GM10266 (cell line): ENCODE data around the gene PANX3.

Source experiments
- DNase-seq: peaks from one replicate; pipeline ENCODE4 v3.0.0; 2012; ENCODE audit errors: extremely low spot score
- TF ChIP-seq, protein P1 (sequence below): IDR thresholded peaks from 2 replicates; pipeline ENCODE4 v1.5.1; 2012; ENCODE audit warnings: mild to moderate bottlenecking, low read depth; ENCODE audit not compliant: control insufficient read depth, insufficient read depth; ENCODE audit errors: missing control alignments

PANX3 gene

DNA sequence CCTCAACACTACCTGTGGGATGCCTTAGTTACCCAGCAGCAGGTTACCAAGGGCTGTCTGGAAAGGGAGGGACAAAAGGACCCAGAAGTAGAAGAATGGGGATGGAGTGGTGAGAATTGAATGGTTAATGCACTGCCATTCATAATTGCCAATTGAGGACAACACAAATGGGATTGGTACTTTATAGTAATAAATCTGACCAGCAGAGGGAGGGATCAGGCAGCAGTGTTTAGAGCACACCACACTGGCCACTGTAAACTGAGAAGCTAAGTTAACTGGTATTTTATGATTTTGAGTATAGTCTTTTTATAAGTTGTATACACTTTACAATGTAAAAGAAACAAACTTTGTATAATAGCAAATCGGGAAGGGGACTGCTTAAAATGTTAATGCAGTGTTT lies 22.1 kb downstream of the PANX3 start:
- no peak for DNase-seq
- TF ChIP-seq, protein P1, sequence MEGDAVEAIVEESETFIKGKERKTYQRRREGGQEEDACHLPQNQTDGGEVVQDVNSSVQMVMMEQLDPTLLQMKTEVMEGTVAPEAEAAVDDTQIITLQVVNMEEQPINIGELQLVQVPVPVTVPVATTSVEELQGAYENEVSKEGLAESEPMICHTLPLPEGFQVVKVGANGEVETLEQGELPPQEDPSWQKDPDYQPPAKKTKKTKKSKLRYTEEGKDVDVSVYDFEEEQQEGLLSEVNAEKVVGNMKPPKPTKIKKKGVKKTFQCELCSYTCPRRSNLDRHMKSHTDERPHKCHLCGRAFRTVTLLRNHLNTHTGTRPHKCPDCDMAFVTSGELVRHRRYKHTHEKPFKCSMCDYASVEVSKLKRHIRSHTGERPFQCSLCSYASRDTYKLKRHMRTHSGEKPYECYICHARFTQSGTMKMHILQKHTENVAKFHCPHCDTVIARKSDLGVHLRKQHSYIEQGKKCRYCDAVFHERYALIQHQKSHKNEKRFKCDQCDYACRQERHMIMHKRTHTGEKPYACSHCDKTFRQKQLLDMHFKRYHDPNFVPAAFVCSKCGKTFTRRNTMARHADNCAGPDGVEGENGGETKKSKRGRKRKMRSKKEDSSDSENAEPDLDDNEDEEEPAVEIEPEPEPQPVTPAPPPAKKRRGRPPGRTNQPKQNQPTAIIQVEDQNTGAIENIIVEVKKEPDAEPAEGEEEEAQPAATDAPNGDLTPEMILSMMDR, result no peak

DNA sequence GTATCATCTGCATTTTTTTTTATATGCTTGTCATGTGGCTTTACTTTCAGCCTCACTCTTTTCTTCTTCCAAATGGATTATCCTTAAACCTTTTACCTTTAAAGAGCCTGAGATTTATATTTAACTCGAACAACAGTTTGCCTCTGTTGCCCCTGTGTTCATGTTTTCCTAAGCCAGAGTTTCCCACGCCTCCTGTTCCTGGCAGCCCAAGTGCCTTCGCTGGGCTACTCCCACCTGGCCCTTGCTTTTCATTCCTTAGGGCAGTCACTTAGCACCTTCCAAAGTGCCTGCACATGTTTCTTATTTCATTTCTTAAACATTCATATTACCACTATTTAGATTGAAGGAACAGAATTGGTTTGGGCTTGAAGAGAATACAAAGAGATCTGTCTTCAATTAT lies 24.7 kb downstream of the PANX3 start:
- no peak for DNase-seq
- TF ChIP-seq, protein P1, result no peak

DNA sequence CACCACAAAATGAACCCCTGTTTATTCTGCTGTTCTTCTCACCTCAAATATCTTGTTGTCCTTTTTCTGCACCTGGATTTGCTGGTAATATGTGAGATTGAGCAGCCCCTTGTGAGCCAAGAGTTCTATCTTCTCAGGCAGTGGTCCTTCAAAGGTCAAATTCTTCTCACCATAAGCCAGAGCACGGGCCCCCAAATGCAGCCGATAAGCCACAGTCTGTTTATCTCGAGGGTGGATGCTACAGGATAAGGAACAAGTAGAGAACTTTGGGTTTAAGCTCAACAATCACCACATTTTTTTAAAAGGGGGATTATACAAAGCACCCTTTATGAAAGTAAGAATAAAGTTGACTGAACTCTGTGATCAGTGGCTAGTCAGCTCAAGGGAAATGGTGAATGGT lies 27.3 kb downstream of the PANX3 start:
- TF ChIP-seq, protein P1, result no peak
- no peak for DNase-seq

DNA sequence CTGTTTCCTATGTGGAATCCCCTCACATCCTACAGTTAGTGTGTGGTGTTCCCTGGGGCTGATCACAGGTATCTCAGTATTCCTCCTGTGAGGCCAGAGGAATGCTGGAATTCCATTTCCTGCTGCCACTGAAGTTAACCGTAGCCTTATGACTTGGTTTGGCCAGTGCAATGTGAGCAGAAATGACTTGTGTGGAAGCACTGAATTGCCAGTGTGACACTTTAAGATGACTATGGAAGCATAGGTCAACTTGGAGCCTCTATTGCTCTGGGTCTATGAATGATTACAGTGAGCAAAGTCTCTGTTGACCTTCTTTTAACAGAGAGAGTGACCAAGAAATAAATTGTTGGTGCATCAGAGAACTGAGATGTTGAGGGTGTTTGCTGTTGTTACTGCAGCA lies 28.0 kb downstream of the PANX3 start:
- TF ChIP-seq, protein P1, result no peak
- no peak for DNase-seq

DNA sequence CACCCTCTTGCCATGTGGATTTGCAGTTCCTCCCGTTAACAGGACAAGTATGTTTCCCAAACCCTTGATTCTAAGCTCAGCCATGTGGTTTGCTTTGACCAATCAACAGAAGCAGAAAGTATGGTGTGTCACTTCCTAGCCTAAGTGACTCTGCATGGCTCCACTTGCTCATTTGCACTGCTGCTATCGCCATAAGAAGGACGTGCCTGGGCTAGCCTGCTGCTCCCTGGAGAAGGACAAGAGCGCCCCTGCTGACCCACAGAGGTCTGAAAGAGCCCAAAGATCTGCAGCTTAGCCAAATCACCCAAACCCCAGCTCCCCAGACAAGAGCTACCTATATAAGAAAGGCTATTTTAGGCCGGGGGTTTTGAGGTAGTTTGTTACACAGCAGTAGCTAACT lies 29.4 kb downstream of the PANX3 start:
- DNase-seq, result no peak
- TF ChIP-seq, protein P1, result no peak

DNA sequence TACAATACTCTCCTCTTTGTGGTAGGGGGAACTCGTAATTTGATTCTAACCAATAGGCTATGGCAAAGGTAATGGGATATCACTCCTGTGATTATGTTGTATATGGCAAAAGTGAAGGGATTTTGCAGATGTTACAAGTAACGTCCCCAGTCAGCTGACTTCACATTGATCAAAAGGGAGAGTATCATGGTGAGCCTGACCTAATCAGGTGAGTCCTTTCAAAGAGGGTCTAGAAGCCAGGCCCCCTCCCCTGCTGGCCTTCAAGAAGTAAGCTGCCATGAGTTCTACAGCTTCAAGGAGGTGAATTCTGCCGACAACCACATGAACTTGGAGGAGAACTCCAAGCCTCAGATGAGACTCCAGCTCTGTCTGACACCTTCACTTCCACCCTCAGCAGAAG lies 31.4 kb downstream of the PANX3 start:
- no peak for DNase-seq
- TF ChIP-seq, protein P1, result no peak

DNA sequence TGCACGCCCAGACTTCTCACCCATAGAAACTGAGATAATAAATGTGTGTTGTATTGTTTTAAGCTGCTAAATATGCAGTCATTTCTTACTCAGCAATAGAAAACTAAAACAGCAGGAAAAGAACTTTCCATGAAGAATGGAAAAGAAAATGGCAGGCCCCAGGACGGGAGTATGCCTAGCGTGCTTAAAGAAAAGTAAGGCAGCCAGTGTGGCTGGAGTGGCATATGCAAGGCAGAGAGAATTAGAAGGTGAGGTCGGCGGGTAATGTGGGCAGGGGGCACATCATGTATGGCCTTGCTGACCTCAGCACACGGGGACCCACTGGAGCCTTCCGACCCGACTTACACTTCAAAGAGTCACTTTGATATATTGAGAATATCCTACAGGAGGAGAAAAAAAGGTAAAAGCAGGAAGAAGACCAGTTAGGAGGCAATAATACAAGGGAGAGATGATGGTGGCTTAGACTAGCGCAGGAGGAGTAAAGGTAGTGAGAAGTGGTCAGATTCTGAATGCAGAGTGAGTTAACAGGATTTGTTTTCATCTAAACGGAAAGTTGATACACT lies 31.9 kb downstream of the PANX3 start:
- TF ChIP-seq, protein P1, result no peak
- DNase-seq, result no peak
